ENCODE data around the gene TEDC1. TPM values are rescaled to one million over a fixed set of nuclear protein-coding genes. Genes with fewer than 3 reads are reported as not detected.

TEDC1 gene
- total RNA-seq, 4 donors from 2014 or later: 5.5 to 20.4 (median 14.2) TPM

DNA sequence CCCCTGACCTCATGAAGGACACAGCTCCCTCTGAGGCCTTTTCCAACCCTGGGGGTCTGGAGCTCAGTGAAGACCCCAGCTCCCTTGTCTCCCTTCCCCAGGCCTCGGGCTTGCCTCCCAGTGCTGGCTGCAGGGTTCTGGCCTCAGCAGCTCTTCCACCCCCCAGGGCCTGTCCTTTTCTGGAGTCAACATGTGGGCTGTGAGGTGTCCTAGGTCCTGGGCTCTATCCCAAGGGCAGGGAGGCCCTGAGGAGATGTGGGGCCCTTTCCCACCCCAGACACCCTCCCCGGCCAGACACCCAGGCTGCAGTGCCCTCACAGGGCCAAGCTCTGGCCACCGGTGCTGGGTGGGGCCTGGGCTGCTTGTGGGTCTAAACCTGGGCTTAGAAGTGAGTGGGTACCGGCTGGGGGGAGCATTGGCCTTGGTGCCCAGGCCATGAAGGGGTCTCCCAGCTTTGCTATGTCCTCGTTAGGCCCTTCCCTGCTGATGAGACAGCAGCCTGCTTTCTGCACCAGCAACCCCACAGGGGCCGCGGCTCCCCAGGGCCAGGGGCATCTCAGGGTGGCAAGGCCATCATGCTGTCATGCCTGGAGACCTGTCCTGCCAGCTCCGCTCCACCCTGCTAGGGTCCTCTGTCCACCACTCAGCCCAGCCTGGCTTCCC, 19.1 kb upstream of the TEDC1 start:
- H3K27ac ChIP-seq: peak overlapping the region in 2 of 4 donors; percentile 89 to 96
- 68 to 76% methylated on average over 5 to 7 of the region's 8 CpGs for WGBS, 2 donors
- H3K9me3 ChIP-seq: no peaks in the 10 kb centered on the region
- peaks cover 0 to 6% of the 10 kb centered on the region in 2 donors for H3K27me3 ChIP-seq
- no peak overlapping the region for H3K4me3 ChIP-seq
- DNase-seq (ENCODE audit: low spot score in 2 of 2): no peak
- peaks cover 0 to 46% (median 4%) of the 10 kb centered on the region in 3 donors for H3K36me3 ChIP-seq
- TF ChIP-seq EP300 (IDR thresholded peaks at IDR 0.05) (no peak), POLR2A (IDR thresholded peaks at IDR 0.05) (no peak)
- TF ChIP-seq, protein P1, sequence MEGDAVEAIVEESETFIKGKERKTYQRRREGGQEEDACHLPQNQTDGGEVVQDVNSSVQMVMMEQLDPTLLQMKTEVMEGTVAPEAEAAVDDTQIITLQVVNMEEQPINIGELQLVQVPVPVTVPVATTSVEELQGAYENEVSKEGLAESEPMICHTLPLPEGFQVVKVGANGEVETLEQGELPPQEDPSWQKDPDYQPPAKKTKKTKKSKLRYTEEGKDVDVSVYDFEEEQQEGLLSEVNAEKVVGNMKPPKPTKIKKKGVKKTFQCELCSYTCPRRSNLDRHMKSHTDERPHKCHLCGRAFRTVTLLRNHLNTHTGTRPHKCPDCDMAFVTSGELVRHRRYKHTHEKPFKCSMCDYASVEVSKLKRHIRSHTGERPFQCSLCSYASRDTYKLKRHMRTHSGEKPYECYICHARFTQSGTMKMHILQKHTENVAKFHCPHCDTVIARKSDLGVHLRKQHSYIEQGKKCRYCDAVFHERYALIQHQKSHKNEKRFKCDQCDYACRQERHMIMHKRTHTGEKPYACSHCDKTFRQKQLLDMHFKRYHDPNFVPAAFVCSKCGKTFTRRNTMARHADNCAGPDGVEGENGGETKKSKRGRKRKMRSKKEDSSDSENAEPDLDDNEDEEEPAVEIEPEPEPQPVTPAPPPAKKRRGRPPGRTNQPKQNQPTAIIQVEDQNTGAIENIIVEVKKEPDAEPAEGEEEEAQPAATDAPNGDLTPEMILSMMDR (IDR thresholded peaks at IDR 0.05): no peak
- peaks cover 0 to 85% (median 43%) of the 10 kb centered on the region in 4 donors for H3K4me1 ChIP-seq

DNA sequence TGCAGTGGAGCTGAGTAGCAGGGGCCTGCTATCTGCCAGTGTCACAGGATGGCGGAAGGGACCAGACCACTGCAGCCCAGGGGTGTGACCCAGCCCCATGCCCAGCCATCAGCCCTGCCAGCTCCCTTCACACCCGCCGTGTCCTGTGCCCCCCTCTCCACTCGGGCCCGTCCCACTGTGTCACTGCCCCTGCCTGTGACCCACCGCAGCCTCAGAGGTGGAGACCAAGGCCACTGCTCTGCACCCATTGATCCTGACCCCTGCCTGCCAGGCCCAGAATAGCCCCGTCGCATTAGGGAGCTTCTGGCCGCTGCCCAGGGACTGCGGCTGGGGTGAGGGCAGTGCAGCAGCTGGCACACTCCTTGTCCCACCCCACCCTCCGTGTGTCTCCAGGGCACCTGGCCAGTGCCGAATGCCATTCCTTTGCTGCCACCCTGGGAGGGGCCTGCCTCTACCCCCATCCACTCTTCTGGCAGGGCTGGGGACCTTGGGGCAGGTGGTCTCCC, 18.5 kb upstream of the TEDC1 start:
- peaks cover 0 to 6% of the 10 kb centered on the region in 2 donors for H3K27me3 ChIP-seq
- peak overlapping the region in 3 of 4 donors; percentile 18 to 96 (median 89) for H3K27ac ChIP-seq
- no peak overlapping the region for H3K4me3 ChIP-seq
- no peak for DNase-seq (ENCODE audit: low spot score in 2 of 2)
- TF ChIP-seq, protein P1 (IDR thresholded peaks at IDR 0.05): no peak
- no peak for TF ChIP-seq EP300 (IDR thresholded peaks at IDR 0.05)
- no peak for TF ChIP-seq POLR2A (IDR thresholded peaks at IDR 0.05)
- WGBS, 2 donors: 41 to 50% methylated on average over 11 to 12 of the region's 12 CpGs
- peaks cover 0 to 86% (median 47%) of the 10 kb centered on the region in 4 donors for H3K4me1 ChIP-seq
- peaks cover 0 to 40% (median 4%) of the 10 kb centered on the region in 3 donors for H3K36me3 ChIP-seq
- H3K9me3 ChIP-seq: no peaks in the 10 kb centered on the region

DNA sequence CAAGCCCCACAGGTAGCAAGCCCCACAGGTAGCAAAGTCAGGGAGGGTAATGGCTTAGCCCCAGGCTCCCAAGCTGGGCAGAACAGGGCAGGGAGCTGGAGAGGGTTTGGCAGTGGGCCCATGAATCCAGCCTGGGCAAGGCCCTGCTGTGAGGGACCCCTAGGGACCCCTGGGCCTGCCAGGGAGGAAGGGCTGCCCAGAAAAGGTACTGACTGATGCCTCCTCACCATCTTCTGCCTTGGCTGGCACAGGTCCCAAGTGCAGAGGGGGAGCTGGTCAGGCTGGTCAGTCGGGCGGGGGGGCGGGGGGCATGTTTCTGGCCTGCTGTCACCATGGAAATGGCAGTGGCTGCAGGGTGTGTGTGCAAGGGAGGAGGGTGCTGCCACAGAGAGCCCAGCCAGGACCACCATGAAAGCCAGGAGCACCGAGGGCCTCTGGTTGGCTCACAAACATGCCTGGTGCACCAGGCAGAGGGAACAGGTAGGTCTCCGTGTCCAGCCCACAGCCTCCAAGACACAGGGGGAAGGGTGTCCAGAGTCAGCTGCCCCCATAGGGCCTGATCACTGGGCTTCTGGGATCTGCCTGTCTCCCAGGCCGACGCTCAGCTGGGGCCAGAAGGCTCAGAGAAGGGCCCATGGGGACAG, 17.9 kb upstream of the TEDC1 start:
- H3K27ac ChIP-seq: peak overlapping the region; percentile 59 to 96 (median 82)
- H3K27me3 ChIP-seq: peaks cover 0 to 6% of the 10 kb centered on the region in 2 donors
- peaks cover 0 to 37% (median 0%) of the 10 kb centered on the region in 3 donors for H3K36me3 ChIP-seq
- peaks cover 0 to 84% (median 48%) of the 10 kb centered on the region in 4 donors for H3K4me1 ChIP-seq
- TF ChIP-seq POLR2A (IDR thresholded peaks at IDR 0.05): no peak
- TF ChIP-seq EP300 (IDR thresholded peaks at IDR 0.05): no peak
- TF ChIP-seq, protein P1 (IDR thresholded peaks at IDR 0.05): no peak
- no peaks in the 10 kb centered on the region for H3K9me3 ChIP-seq
- H3K4me3 ChIP-seq: peak overlapping the region in 1 of 4 donors; percentile 81
- WGBS, 2 donors: 24 to 34% methylated on average over 5 to 7 of the region's 7 CpGs
- DNase-seq (ENCODE audit: low spot score in 2 of 2): no peak

DNA sequence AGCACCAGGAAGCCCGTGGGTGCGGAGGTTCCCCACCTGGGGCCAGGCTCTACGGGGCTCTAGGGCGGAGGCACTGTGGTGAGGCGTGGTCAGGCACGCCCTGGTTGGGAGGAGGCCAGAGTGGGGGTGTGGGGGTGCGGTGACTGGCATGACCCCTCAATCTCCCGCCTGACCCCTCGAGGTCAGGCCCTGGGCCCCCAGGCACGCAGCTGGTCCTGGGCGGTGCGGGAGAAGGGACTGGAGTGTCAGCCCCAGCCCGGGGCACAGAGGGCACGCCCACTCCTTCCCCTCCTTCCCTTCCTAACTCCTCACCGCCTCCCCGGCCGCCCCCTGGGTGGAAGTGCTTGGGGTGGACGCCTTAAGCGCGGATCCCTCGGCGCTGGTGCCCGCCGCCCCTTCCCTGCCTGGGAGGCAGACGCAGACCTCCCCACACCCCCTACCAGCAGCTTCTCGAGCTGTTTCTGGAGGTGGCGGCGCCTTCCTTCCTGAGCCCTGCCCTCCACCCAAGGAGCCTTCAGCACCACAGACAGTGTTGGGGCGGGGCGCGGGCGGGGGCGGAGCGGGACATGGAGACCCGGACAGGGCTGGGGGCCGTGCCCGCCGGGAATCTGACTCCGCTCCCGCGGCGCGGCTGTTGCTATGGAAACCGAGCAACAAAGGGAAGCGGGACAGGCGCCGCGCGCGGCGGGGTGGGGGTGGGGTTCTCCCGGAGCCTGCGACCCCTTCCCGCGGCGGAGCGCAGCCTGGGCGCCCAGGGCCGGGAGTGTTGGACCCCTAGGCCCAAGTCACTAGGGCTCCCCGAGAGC, 17.2 kb upstream of the TEDC1 start:
- Histone ChIP-seq H3K4me1 (peaks cover 0 to 84% (median 47%) of the 10 kb centered on the region in 4 donors), H3K27ac (peak overlapping the region; percentile 59 to 96 (median 82)), H3K4me3 (peak overlapping the region; percentile 48 to 89 (median 66)), H3K27me3 (peaks cover 0 to 6% of the 10 kb centered on the region in 2 donors), H3K9me3 (no peaks in the 10 kb centered on the region), H3K36me3 (peaks cover 0 to 37% (median 0%) of the 10 kb centered on the region in 3 donors)
- WGBS, 2 donors: 1 to 6% methylated on average over 12 to 45 of the region's 60 CpGs
- TF ChIP-seq POLR2A (IDR thresholded peaks at IDR 0.05) (no peak), EP300 (IDR thresholded peaks at IDR 0.05) (peak in 1 of 2 donors; percentile 18)
- TF ChIP-seq, protein P1 (IDR thresholded peaks at IDR 0.05): no peak
- DNase-seq (ENCODE audit: low spot score in 2 of 2): peak; percentile 66 to 72
